ENCODE data around the gene TSPAN9. TPM values are rescaled to one million over a fixed set of nuclear protein-coding genes. Genes with fewer than 3 reads are reported as not detected.

TSPAN9 gene
- total and polyA plus RNA-seq, 9 of the 15 experiments (the other 6 are each of a cell fraction or from before 2014, with no cell fraction given) = 0.23 to 2.1 (median 0.60) TPM; not detected in 2

- Histone ChIP-seq H3K9me1 (ENCODE audit: control insufficient read depth, insufficient read depth, low read length) (no peaks in the 10 kb centered on the region), H4K20me1 (replicated peaks; ENCODE audit: control insufficient read depth, insufficient read depth, low read length) (no peaks in the 10 kb centered on the region; the same call in 1 of the 2 replicates), H3K4me1 (replicated peaks in 1 of 2; ENCODE audit: control insufficient read depth in 2 of 2, insufficient read depth in 2 of 2, low read length in 2 of 2) (no peaks in the 10 kb centered on the region), H3K9ac (ENCODE audit: insufficient read depth in 1 of 2, low read depth in 2 of 2, low read length in 2 of 2) (no peak overlapping the region), H3K36me3 (ENCODE audit: control insufficient read depth, insufficient read depth, low read length) (no peaks in the 10 kb centered on the region), H3K9me3 (replicated peaks; ENCODE audit: control insufficient read depth, insufficient read depth, low read depth, low read length) (no peaks in the 10 kb centered on the region), H3K27ac (ENCODE audit: extremely low read depth, low read depth, low read length) (no peak overlapping the region), H3K27me3 (ENCODE audit: control insufficient read depth in 2 of 2, insufficient read depth in 2 of 2, low read length in 2 of 2) (peaks cover 5 to 47% of the 10 kb centered on the region in 2 experiments), H3K4me3 (no peak overlapping the region), H3K79me2 (ENCODE audit: control insufficient read depth, insufficient read depth, low read length) (no peaks in the 10 kb centered on the region), H2AFZ (ENCODE audit: low read depth, low read length) (no peak overlapping the region), H3K4me2 (ENCODE audit: insufficient read depth, low read length) (no peak overlapping the region)
- FAIRE-seq (no peak), DNase-seq (ENCODE audit: extremely low read depth in 1 of 4, low spot score in 3 of 4) (no peak), ATAC-seq (no peak)
- intact Hi-C loops (cut with micrococcal nuclease) = no loop called here
- BruUV-seq (replicated peaks) = no TSS peak
- CTCF ChIA-PET (ENCODE audit: low intra/inter-chr PET ratio) = no interaction called here
- WGBS (ENCODE audit: insufficient coverage, low coverage, missing lambda C conversion rate) = 2% methylated on average over 10 of the region's 12 CpGs
- in situ Hi-C loops (cut with MboI) = no loop called here
- TF ChIP-seq ZFP30 (CRISPR knock-in tag; IDR thresholded peaks at IDR 0.05; ENCODE audit: borderline replicate concordance) = no peak
- no peak for TF ChIP-seq KLF13 (tag; IDR thresholded peaks at IDR 0.05; ENCODE audit: borderline replicate concordance, low read depth)
- no peak for TF ChIP-seq GTF2E2 (tag; IDR thresholded peaks at IDR 0.05)
- TF ChIP-seq MEF2D (tag; conservative IDR thresholded peaks at IDR 0.05; ENCODE audit: low read depth) = no peak
- TF ChIP-seq ATF3 (IDR thresholded peaks at IDR 0.05) = no peak
- no peak for TF ChIP-seq ATF3 (CRISPR knock-in tag; conservative IDR thresholded peaks at IDR 0.05)
- TF ChIP-seq TARDBP (IDR thresholded peaks at IDR 0.05) = no peak
- no peak for TF ChIP-seq PBX2 (CRISPR knock-in tag; IDR thresholded peaks at IDR 0.05; ENCODE audit: low read depth)
- no peak for TF ChIP-seq PBX2 (tag; conservative IDR thresholded peaks at IDR 0.05; ENCODE audit: low read depth)
- TF ChIP-seq SIX5 (IDR thresholded peaks at IDR 0.05; ENCODE audit: borderline replicate concordance in 1 of 2, insufficient read depth in 1 of 2, low read depth in 1 of 2, low read length in 2 of 2) = no peak
- TF ChIP-seq MCM2 (IDR thresholded peaks at IDR 0.05; ENCODE audit: low read depth) = no peak
- no peak for TF ChIP-seq TEAD4 (IDR thresholded peaks at IDR 0.05; ENCODE audit: low read length)
- no peak for TF ChIP-seq TEAD4 (CRISPR knock-in tag; IDR thresholded peaks at IDR 0.05; ENCODE audit: borderline replicate concordance)
- TF ChIP-seq PCBP1 (IDR thresholded peaks at IDR 0.05; ENCODE audit: low read depth, low read length, poor library complexity, severe bottlenecking) = no peak
- POLR2A ChIA-PET = no interaction called here
Measured at GRCh38 chr12:3178671-3179313, 101.6 kb downstream of the TSPAN9 start.

Measured in K562 (cell line).